SK-N-SH (cell line): Measurements from ENCODE around the gene CDH24. TPM values are rescaled to one million over a fixed set of nuclear protein-coding genes. Genes with fewer than 3 reads are reported as not detected.
A peak's percentile ranks its signal among the peaks of the same experiment; 100 is the strongest.

ENCODE experiments used
- CTCF ChIA-PET: fragments of 300-600, 350-600 bp; formaldehyde crosslinking; extraction: SDS; loops from one replicate; lab custom pipeline; 2021; lab: Yijun Ruan, JAX
- POLR2A ChIA-PET: fragments of 350-600 bp; sonication (Branson Sonifier 250); formaldehyde crosslinking; extraction: SDS; loops from one replicate; lab custom pipeline; 2020; ENCODE audit warnings: antibody characterized with exemption, inconsistent platforms; lab: Yijun Ruan, JAX
- DNase-seq: peaks from one replicate; pipeline ENCODE4 v3.0.0; 2012
- H2AFZ ChIP-seq: fragments of 200-600 bp; sonication (generic); 2 replicates; pipeline ENCODE4 v1.8.1; 2016; ENCODE audit warnings: antibody characterized with exemption, mild to moderate bottlenecking, low read depth
- H3F3A ChIP-seq: fragments of 200-600 bp; sonication (generic); replicated peaks from 2 replicates; pipeline ENCODE3; 2016; ENCODE audit warnings: antibody characterized with exemption, mild to moderate bottlenecking; ENCODE audit not compliant: insufficient read depth
- H3K27ac ChIP-seq, 2 experiments: fragments of 200-500 bp in 1 of 2; fragments of 200-600 bp in 1 of 2; sonication (Bioruptor generic) in 1 of 2; sonication (generic), shearing (Covaris generic) in 1 of 2; 2 replicates each; pipeline versions ENCODE4 v1.5.1 to v1.6.1; 2014 to 2016; ENCODE audit warnings: low read depth in 2 of 2, inconsistent platforms in 1 of 2, low read length in 1 of 2, mild to moderate bottlenecking in 1 of 2, mixed read lengths in 1 of 2
- H3K27me3 ChIP-seq: fragments of 200-600 bp; sonication (generic), shearing (Covaris generic); 2 replicates; pipeline ENCODE4 v1.6.1; 2016; ENCODE audit warnings: mixed run types; ENCODE audit not compliant: insufficient read depth
- H3K36me3 ChIP-seq, 2 experiments: fragments of 200-500 bp in 1 of 2; fragments of 200-600 bp in 1 of 2; sonication (Bioruptor generic) in 1 of 2; sonication (generic) in 1 of 2; replicated peaks in 1 of 2; 2 replicates each; pipeline versions ENCODE3 to v1.5.1; 2014 to 2016; ENCODE audit warnings: low read length in 1 of 2, mild to moderate bottlenecking in 1 of 2; ENCODE audit not compliant: insufficient read depth in 2 of 2, control insufficient read depth in 1 of 2
- H3K4me1 ChIP-seq, 2 experiments: fragments of 200-500 bp in 1 of 2; fragments of 200-600 bp in 1 of 2; sonication (Bioruptor generic) in 1 of 2; sonication (generic), shearing (Covaris generic) in 1 of 2; 2 replicates each; pipeline versions ENCODE4 v1.5.1 to v1.6.1; 2014 to 2016; ENCODE audit warnings: low read depth in 1 of 2, low read length in 1 of 2, mixed run types in 1 of 2; ENCODE audit not compliant: insufficient read depth in 2 of 2, control insufficient read depth in 1 of 2
- H3K4me2 ChIP-seq: fragments of 200-600 bp; sonication (generic), shearing (Covaris generic); 2 replicates; pipeline ENCODE4 v1.6.1; 2017; ENCODE audit warnings: mixed run types
- H3K4me3 ChIP-seq, 2 experiments: fragments of 200-500 bp in 1 of 2; fragments of 200-600 bp in 1 of 2; sonication (Bioruptor generic) in 1 of 2; sonication (generic), shearing (Covaris generic) in 1 of 2; 2 replicates each; pipeline versions ENCODE4 v1.5.1 to v1.8.1; 2014 to 2016; ENCODE audit warnings: low read depth in 2 of 2, inconsistent platforms in 1 of 2, low read length in 1 of 2, mild to moderate bottlenecking in 1 of 2, mixed read lengths in 1 of 2, moderate library complexity in 1 of 2
- H3K79me2 ChIP-seq: fragments of 200-600 bp; sonication (generic); 2 replicates; pipeline ENCODE4 v1.8.1; 2017; ENCODE audit warnings: mild to moderate bottlenecking; ENCODE audit not compliant: insufficient read depth
- H3K9ac ChIP-seq: fragments of 200-600 bp; sonication (generic); 2 replicates; pipeline ENCODE4 v1.6.1; 2017; ENCODE audit warnings: mixed run types
- H3K9me2 ChIP-seq: fragments of 200-600 bp; sonication (generic); 2 replicates; pipeline ENCODE4 v1.6.1; 2017; ENCODE audit warnings: mixed run types
- H3K9me3 ChIP-seq: fragments of 200-600 bp; sonication (generic); 2 replicates; pipeline ENCODE4 v1.6.1; 2017; ENCODE audit warnings: mixed run types, mild to moderate bottlenecking, moderate library complexity
- H4K20me1 ChIP-seq: fragments of 200-600 bp; sonication (generic); 2 replicates; pipeline ENCODE4 v1.6.1; 2017; ENCODE audit warnings: mild to moderate bottlenecking, mixed run types; ENCODE audit not compliant: insufficient read depth
- CTCF ChIP-seq: fragments of 200-600 bp; sonication (generic); IDR thresholded peaks from 2 replicates; pipeline ENCODE4 v1.6.1; 2017; ENCODE audit warnings: antibody characterized with exemption, mild to moderate bottlenecking, moderate library complexity
- ELF1 ChIP-seq: IDR thresholded peaks from 2 replicates; pipeline ENCODE4 v1.4.0; 2012
- EZH2phosphoT487 ChIP-seq: fragments of 200-600 bp; sonication (generic); IDR thresholded peaks from 2 replicates; pipeline ENCODE4 v1.6.1; 2017; ENCODE audit warnings: low read depth, mixed run types, mild to moderate bottlenecking, antibody characterized with exemption, moderate library complexity, borderline replicate concordance
- FOSL2 ChIP-seq: IDR thresholded peaks from 2 replicates; pipeline ENCODE4 v1.4.0; 2012; ENCODE audit warnings: low read depth, mild to moderate bottlenecking, moderate library complexity, borderline replicate concordance
- FOXJ3 ChIP-seq: sonication (generic); formaldehyde crosslinking; IDR thresholded peaks from 2 replicates; pipeline ENCODE4 v1.5.1; 2020; ENCODE audit warnings: mild to moderate bottlenecking, missing genetic modification reagents
- GABPA ChIP-seq: IDR thresholded peaks from 2 replicates; pipeline ENCODE4 v1.4.0; 2012; ENCODE audit warnings: low read depth, mild to moderate bottlenecking
- GATA2 ChIP-seq: sonication (generic); formaldehyde crosslinking; IDR thresholded peaks from 2 replicates; pipeline ENCODE4 v1.5.0; 2020; ENCODE audit warnings: mild to moderate bottlenecking, missing genetic modification reagents
- IRF3 ChIP-seq: fragments of 150-350 bp; IDR thresholded peaks from 2 replicates; pipeline ENCODE4 v1.6.1; 2016; ENCODE audit warnings: mild to moderate bottlenecking, low read depth, low read length
- MAX ChIP-seq: IDR thresholded peaks from 2 replicates; pipeline ENCODE4 v1.4.0; 2012; ENCODE audit warnings: low read depth
- MXI1 ChIP-seq: IDR thresholded peaks from 2 replicates; pipeline ENCODE4 v1.6.1; 2012; ENCODE audit warnings: mild to moderate bottlenecking, low read depth, low read length, improper control_type of control experiment
- NFIC ChIP-seq: IDR thresholded peaks from 2 replicates; pipeline ENCODE4 v1.4.0; 2012; ENCODE audit warnings: borderline replicate concordance
- RFX5 ChIP-seq: IDR thresholded peaks from 2 replicates; pipeline ENCODE4 v1.6.1; 2012; ENCODE audit warnings: mild to moderate bottlenecking, improper control_type of control experiment, low read length
- SMC3 ChIP-seq: IDR thresholded peaks from 2 replicates; pipeline ENCODE4 v1.6.1; 2012; ENCODE audit warnings: low read depth, low read length, improper control_type of control experiment
- TAF1 ChIP-seq: IDR thresholded peaks from 2 replicates; pipeline ENCODE4 v1.6.1; 2012; ENCODE audit warnings: low read depth, mild to moderate bottlenecking, low read length, moderate library complexity, borderline replicate concordance
- TEAD4 ChIP-seq: IDR thresholded peaks from 2 replicates; pipeline ENCODE4 v1.4.0; 2012; ENCODE audit warnings: mild to moderate bottlenecking, borderline replicate concordance; ENCODE audit not compliant: insufficient read depth
- USF2 ChIP-seq: fragments of 150-350 bp; IDR thresholded peaks from 2 replicates; pipeline ENCODE4 v1.6.1; 2017; ENCODE audit warnings: antibody characterized with exemption, low read length, low read depth, borderline replicate concordance
- WGBS: methylation state at CpG from one replicate; pipeline ENCODE4 v1.1.6; 2017; ENCODE audit warnings: low lambda C conversion rate; 5-methylcytosine and 5-hydroxymethylcytosine counted together
- polyA plus RNA-seq, 3 experiments: library from polyadenylated mRNA; depleted of rRNA; stranded (reverse); fragments of >200 nt; gene quantifications; 2 replicates each; pipeline ENCODE4 v1.2.3, GENCODE V29; 2012

CDH24 gene
- polyA plus RNA-seq, 1 of the 3 experiments (the other 2 are of a cell fraction) = 30.8 TPM

GRCh38 chr14:23099212-23099861, 42.0 kb upstream of the CDH24 start:
- H3K27me3 ChIP-seq = no peaks in the 10 kb centered on the region
- H3K4me3 ChIP-seq = no peak overlapping the region
- no peak for DNase-seq
- peaks cover 40% of the 10 kb centered on the region for H3K79me2 ChIP-seq
- TF ChIP-seq NFIC (no peak), FOXJ3 (CRISPR knock-in tag) (no peak), MAX (no peak), GATA2 (no peak), USF2 (no peak), GABPA (no peak), CTCF (no peak), MXI1 (no peak), FOSL2 (no peak)
- no peak overlapping the region for H2AFZ ChIP-seq
- H4K20me1 ChIP-seq = peaks cover 33% of the 10 kb centered on the region
- ChIA-PET CTCF (interaction anchor here (0.7 to 1.7 kb wide), 7 partner anchors 14 to 779 kb away, joined by 3 to 7 read pairs (median 3); no protein-coding TSS in a partner anchor), POLR2A (interaction anchor here (0.7 kb wide), 1 partner anchor 9 kb away, joined by 3 read pairs; no protein-coding TSS in a partner anchor)
- no peaks in the 10 kb centered on the region for H3K9me2 ChIP-seq
- over 99% methylated on average over 10 of the region's 10 CpGs for WGBS
- H3K4me1 ChIP-seq = peaks cover 3 to 14% of the 10 kb centered on the region in 2 experiments; a peak in 2 of 4 replicates
- no peak overlapping the region for H3K27ac ChIP-seq
- no peaks in the 10 kb centered on the region for H3K9me3 ChIP-seq
- no peak overlapping the region for H3K4me2 ChIP-seq
- H3F3A ChIP-seq = no peaks in the 10 kb centered on the region
- peaks cover 20 to 22% of the 10 kb centered on the region in 2 experiments for H3K36me3 ChIP-seq
- no peak overlapping the region for H3K9ac ChIP-seq

- ChIA-PET POLR2A (no interaction called here), CTCF (interaction anchor here (0.8 to 1.7 kb wide), 3 partner anchors 21 to 89 kb away, joined by 3 to 5 read pairs (median 5); no protein-coding TSS in a partner anchor)
- H3K4me1 ChIP-seq = peaks cover 7 to 20% of the 10 kb centered on the region in 2 experiments; a peak in 3 of 4 replicates
- no peaks in the 10 kb centered on the region for H3F3A ChIP-seq
- no peaks in the 10 kb centered on the region for H3K9me3 ChIP-seq
- no peak overlapping the region for H3K4me3 ChIP-seq
- peaks cover 48% of the 10 kb centered on the region for H4K20me1 ChIP-seq
- H3K36me3 ChIP-seq = peaks cover 26 to 27% of the 10 kb centered on the region in 2 experiments
- no peak overlapping the region for H3K27ac ChIP-seq
- TF ChIP-seq TEAD4 = no peak
- TF ChIP-seq ELF1 = no peak
- no peak for TF ChIP-seq EZH2phosphoT487
- TF ChIP-seq NFIC = no peak
- no peak for TF ChIP-seq SMC3
- no peak for TF ChIP-seq MXI1
- TF ChIP-seq RFX5 = no peak
- TF ChIP-seq IRF3 = no peak
- no peak for TF ChIP-seq TAF1
- no peak for TF ChIP-seq USF2
- 0 out of 2 replicates have a peak overlapping the region, but pooled peaks have one; percentile 78 for H3K4me2 ChIP-seq
- peaks cover 56% of the 10 kb centered on the region for H3K79me2 ChIP-seq
- no peak for DNase-seq
- H2AFZ ChIP-seq = no peak overlapping the region
- no peak overlapping the region for H3K9ac ChIP-seq
- H3K9me2 ChIP-seq = no peaks in the 10 kb centered on the region
- 93% methylated on average over 7 of the region's 7 CpGs for WGBS
- no peaks in the 10 kb centered on the region for H3K27me3 ChIP-seq
These were observed 40.5 kb upstream of the CDH24 start for GRCh38 chr14:23097786-23098185.
